Fibroblast of skin of scalp (primary cell): ENCODE results near the gene PLPP7. TPM values are rescaled to one million over a fixed set of nuclear protein-coding genes. Genes with fewer than 3 reads are reported as not detected.
A peak's percentile ranks its signal among the peaks of the same experiment; 100 is the strongest.
"Not testable (repeated sequence)": the region's sequence is repeated elsewhere in the genome, so short reads cannot be mapped to it uniquely, and the experiment has no call there.

ENCODE experiments used
- DNase-seq: peaks from one replicate; pipeline ENCODE4 v3.0.0-alpha.2; 2013
- polyA plus RNA-seq, 2 experiments: library from polyadenylated mRNA; unstranded; fragments of 120-200 nt; gene quantifications; one replicate each; pipeline ENCODE4 v1.2.1, GENCODE V29; 2013; ENCODE audit not compliant: insufficient read length in 2 of 2

The PLPP7 gene
- polyA plus RNA-seq (2013, experiment 1 of 2; ENCODE audit: insufficient read length) = 1.8 TPM
- polyA plus RNA-seq (2013, experiment 2 of 2; ENCODE audit: insufficient read length) = 2.9 TPM

- DNase-seq = peak; percentile 51
These were observed at the start of gene PLPP7 for GRCh38 chr9:131289301-131290035. Gene PLPP7, plus strand, starts transcription at chr9:131289723. Its CDS starts 275 bp downstream, at chr9:131289998.

GRCh38 chr9:131240047-131240921 is 49.2 kb upstream of the PLPP7 start:
- DNase-seq = no peak

- DNase-seq = not testable (repeated sequence)
These were observed 45.2 kb upstream of the PLPP7 start for GRCh38 chr9:131244331-131244730.

GRCh38 chr9:131246618-131247017 is 42.9 kb upstream of the PLPP7 start:
- DNase-seq = no peak

- no peak for DNase-seq
These were observed 37.4 kb upstream of the PLPP7 start for GRCh38 chr9:131252120-131252519.

GRCh38 chr9:131253891-131254491 is 35.5 kb upstream of the PLPP7 start:
- DNase-seq = peak; percentile 59

- no peak for DNase-seq
These were observed 34.9 kb upstream of the PLPP7 start for GRCh38 chr9:131254626-131255025.

- no peak for DNase-seq
These were observed 33.8 kb upstream of the PLPP7 start for GRCh38 chr9:131255676-131256197.

- no peak for DNase-seq
These were observed 32.1 kb upstream of the PLPP7 start for GRCh38 chr9:131257266-131258025.

- DNase-seq = no peak
These were observed 31.3 kb upstream of the PLPP7 start for GRCh38 chr9:131258186-131258585.

GRCh38 chr9:131258698-131259431 is 30.7 kb upstream of the PLPP7 start:
- no peak for DNase-seq

- DNase-seq = no peak
These were observed 30.1 kb upstream of the PLPP7 start for GRCh38 chr9:131259432-131259898.

- no peak for DNase-seq
These were observed 29.5 kb upstream of the PLPP7 start for GRCh38 chr9:131259916-131260597.

- DNase-seq = no peak
These were observed 28.6 kb upstream of the PLPP7 start for GRCh38 chr9:131260751-131261452.

GRCh38 chr9:131262327-131263032 is 27.0 kb upstream of the PLPP7 start:
- no peak for DNase-seq

- not testable (repeated sequence) for DNase-seq
These were observed 26.5 kb upstream of the PLPP7 start for GRCh38 chr9:131263033-131263343.

- DNase-seq = no peak
These were observed 25.8 kb upstream of the PLPP7 start for GRCh38 chr9:131263701-131264100.

GRCh38 chr9:131264231-131264630 is 25.3 kb upstream of the PLPP7 start:
- no peak for DNase-seq
